Measurements from ENCODE around the gene EIF1AX.

The EIF1AX gene

DNA sequence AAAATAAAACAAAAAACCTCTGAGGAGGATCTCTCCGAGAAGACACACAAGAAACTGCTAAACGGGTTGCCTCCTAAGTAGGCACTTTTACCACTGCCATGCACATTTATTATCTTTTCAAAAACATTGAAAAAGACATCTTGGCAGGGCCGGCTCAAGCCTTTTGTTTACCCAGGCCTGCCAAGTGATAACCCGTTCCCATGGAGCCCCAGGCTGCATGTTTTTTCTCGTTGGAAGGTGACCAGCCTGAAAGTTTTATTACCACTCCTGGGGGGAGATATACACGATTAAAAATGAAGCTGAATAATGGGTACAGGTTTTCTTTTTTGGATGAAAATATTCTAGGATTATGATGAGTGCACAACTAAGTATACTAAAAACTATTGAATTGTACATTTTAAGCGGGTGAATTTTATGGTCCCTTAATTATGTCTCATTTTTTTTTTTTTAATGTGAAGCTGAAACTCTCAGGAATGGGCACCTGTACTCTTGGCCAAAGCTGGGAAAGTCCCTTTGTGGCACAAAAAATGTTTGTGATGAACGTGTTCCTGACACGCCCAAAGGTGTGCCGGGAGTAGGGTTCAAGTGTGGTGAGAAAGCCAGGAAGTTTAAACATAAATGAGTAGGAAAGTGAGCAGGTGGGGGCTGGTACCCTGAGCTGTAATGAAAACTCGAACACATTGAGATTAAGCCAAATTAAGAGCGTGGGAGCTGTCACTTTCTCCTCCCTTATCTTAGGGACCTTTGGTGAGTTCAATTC, 23.4 kb downstream of the EIF1AX start:
- TF ChIP-seq POLR2AphosphoS5 (IDR thresholded peaks at IDR 0.05; ENCODE audit: low read depth, low read length) (no peak), POLR2A (IDR thresholded peaks at IDR 0.05; ENCODE audit: low read depth, low read length) (no peak), TAF1 (IDR thresholded peaks at IDR 0.05; ENCODE audit: borderline replicate concordance, low read depth, low read length) (no peak)
- DNase-seq (ENCODE audit: insufficient read length) (no peak), FAIRE-seq (no peak)

DNA sequence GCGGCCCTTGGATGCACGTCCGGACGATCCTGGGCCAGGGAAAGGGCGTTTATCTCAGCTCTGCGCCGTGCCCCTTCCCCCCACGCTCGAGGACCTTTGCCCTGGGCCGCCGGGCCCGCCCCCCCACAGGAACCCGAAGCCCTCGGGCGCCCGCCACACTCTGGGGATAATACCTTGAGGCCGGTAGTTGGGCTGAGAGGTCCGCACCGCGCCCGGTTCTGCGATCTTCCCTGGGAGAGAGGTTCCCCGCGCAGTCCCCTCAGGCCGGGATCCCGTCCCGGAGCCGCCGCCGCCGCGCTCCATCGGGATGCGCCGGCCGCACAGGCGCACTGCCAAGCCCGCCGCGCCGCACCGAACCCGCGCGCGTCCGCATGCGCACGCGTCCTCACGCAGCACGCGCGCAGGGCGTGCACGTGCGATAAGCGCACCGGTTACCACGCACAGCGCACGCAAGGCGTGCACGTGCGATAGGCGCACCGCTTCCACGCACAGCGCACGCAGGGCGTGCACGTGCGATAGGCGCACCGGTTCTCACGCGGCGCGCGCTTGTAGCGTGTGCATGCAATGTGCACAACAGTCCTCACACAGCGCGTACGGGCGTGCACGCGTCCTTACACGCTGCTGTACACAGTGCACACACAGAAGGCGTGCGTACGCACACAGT, 24.9 kb downstream of the EIF1AX start, which contains the start of gene MAP7D2:
TSS of gene MAP7D2 (minus strand) at position 331 of the 664 bp plus-strand sequence. CDS start at position 303, 28 bp downstream.
- TF ChIP-seq POLR2A (IDR thresholded peaks at IDR 0.05; ENCODE audit: low read depth, low read length) (no peak), TAF1 (IDR thresholded peaks at IDR 0.05; ENCODE audit: borderline replicate concordance, low read depth, low read length) (no peak), POLR2AphosphoS5 (IDR thresholded peaks at IDR 0.05; ENCODE audit: low read depth, low read length) (no peak)
- DNase-seq (ENCODE audit: insufficient read length) (no peak), FAIRE-seq (no peak)

GRCh38 chrX:20116087-20116576, 25.5 kb downstream of the EIF1AX start:
- no peak for DNase-seq (ENCODE audit: insufficient read length)
- TF ChIP-seq POLR2A (IDR thresholded peaks at IDR 0.05; ENCODE audit: low read depth, low read length) = no peak
- TF ChIP-seq POLR2AphosphoS5 (IDR thresholded peaks at IDR 0.05; ENCODE audit: low read depth, low read length) = no peak
- no peak for TF ChIP-seq TAF1 (IDR thresholded peaks at IDR 0.05; ENCODE audit: borderline replicate concordance, low read depth, low read length)
- no peak for FAIRE-seq

GRCh38 chrX:20112022-20112774, 29.4 kb downstream of the EIF1AX start:
- FAIRE-seq = no peak

GRCh38 chrX:20111271-20111670, 30.4 kb downstream of the EIF1AX start:
- FAIRE-seq (no peak), DNase-seq (ENCODE audit: insufficient read length) (no peak)
- TF ChIP-seq TAF1 (IDR thresholded peaks at IDR 0.05; ENCODE audit: borderline replicate concordance, low read depth, low read length) (no peak), POLR2A (IDR thresholded peaks at IDR 0.05; ENCODE audit: low read depth, low read length) (no peak), POLR2AphosphoS5 (IDR thresholded peaks at IDR 0.05; ENCODE audit: low read depth, low read length) (no peak)

More at GRCh38 chrX:20112022-20112774, 29.4 kb downstream of the EIF1AX start:
- no peak for DNase-seq (ENCODE audit: insufficient read length)
- no peak for TF ChIP-seq TAF1 (IDR thresholded peaks at IDR 0.05; ENCODE audit: borderline replicate concordance, low read depth, low read length)
- TF ChIP-seq POLR2AphosphoS5 (IDR thresholded peaks at IDR 0.05; ENCODE audit: low read depth, low read length) = no peak
- no peak for TF ChIP-seq POLR2A (IDR thresholded peaks at IDR 0.05; ENCODE audit: low read depth, low read length)

DNA sequence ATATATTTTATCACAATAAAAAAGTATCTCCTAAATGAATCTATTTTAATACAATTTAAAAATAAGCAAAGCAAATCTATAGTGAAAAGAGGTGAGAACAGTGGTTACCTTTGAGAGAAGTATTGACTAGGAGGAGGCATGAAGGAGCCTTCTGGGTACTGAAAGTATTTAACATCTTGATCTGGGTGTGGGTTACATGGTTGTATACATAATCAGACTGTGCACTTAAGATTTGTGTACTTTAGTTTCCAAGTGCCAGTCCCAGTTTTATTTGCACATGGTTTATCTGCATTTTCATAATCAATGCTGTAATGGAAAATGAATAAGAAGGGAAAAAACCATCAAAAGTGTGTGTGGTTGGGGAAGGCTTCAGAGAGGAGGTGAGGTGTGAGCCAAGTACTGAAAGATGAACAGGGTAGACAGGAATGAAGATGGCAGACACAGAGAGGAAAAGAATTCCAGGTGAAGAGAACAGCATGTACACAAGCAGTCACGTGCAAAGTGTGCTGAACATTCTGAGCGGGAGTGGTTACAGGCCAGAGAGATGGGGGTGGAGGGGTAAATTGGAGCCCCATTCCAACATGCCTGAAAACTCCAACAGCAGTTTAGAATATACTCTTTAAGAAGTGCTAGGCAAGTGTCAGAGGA, 39.6 kb downstream of the EIF1AX start:
- DNase-seq (ENCODE audit: insufficient read length) (no peak), FAIRE-seq (no peak)
- TF ChIP-seq POLR2A (IDR thresholded peaks at IDR 0.05; ENCODE audit: low read depth, low read length) = no peak
- no peak for TF ChIP-seq POLR2AphosphoS5 (IDR thresholded peaks at IDR 0.05; ENCODE audit: low read depth, low read length)
- TF ChIP-seq TAF1 (IDR thresholded peaks at IDR 0.05; ENCODE audit: borderline replicate concordance, low read depth, low read length) = no peak

DNA sequence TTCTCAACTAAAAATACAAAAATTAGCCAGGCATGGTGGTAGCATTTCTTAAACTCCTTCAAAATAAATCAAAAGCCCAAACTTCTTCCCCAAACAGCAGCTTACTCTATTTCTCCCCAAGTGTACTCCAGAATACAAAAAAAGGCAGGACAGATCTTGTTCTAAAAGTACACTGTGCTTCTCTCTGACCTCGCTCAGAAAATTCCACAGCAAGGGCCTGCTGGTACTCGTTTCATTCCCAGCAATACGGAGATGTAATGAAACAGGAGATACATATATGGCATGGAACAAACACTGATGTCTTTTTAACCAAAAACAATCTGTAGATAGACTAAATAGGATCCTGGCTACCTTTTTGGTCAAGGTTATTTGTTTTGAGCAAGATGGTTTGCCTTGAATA, 50.1 kb downstream of the EIF1AX start:
- DNase-seq (ENCODE audit: insufficient read length) = no peak
- TF ChIP-seq POLR2A (IDR thresholded peaks at IDR 0.05; ENCODE audit: low read depth, low read length) (no peak), POLR2AphosphoS5 (IDR thresholded peaks at IDR 0.05; ENCODE audit: low read depth, low read length) (no peak), TAF1 (IDR thresholded peaks at IDR 0.05; ENCODE audit: borderline replicate concordance, low read depth, low read length) (no peak)
- no peak for FAIRE-seq

GRCh38 chrX:20089845-20090244, 51.8 kb downstream of the EIF1AX start:
- no peak for FAIRE-seq
- DNase-seq (ENCODE audit: insufficient read length) = no peak
- TF ChIP-seq TAF1 (IDR thresholded peaks at IDR 0.05; ENCODE audit: borderline replicate concordance, low read depth, low read length) (no peak), POLR2AphosphoS5 (IDR thresholded peaks at IDR 0.05; ENCODE audit: low read depth, low read length) (no peak), POLR2A (IDR thresholded peaks at IDR 0.05; ENCODE audit: low read depth, low read length) (no peak)

GRCh38 chrX:20080277-20080676, 61.4 kb downstream of the EIF1AX start:
- DNase-seq (ENCODE audit: insufficient read length) = no peak
- no peak for TF ChIP-seq TAF1 (IDR thresholded peaks at IDR 0.05; ENCODE audit: borderline replicate concordance, low read depth, low read length)
- TF ChIP-seq POLR2AphosphoS5 (IDR thresholded peaks at IDR 0.05; ENCODE audit: low read depth, low read length) = no peak
- no peak for TF ChIP-seq POLR2A (IDR thresholded peaks at IDR 0.05; ENCODE audit: low read depth, low read length)
- no peak for FAIRE-seq
